HG03469 (cell line): ENCODE data around the gene CPXM2.
"Not testable (repeated sequence)": the region's sequence is repeated elsewhere in the genome, so short reads cannot be mapped to it uniquely, and the experiment has no call there.

Source experiments
- ATAC-seq: cut with Tn5 transposase; IDR thresholded peaks from one replicate; pipeline ENCODE4 v1.9.1; 2021; ENCODE audit warnings: mild to moderate bottlenecking, moderate library complexity, moderate number of reproducible peaks; ENCODE audit not compliant: unreplicated experiment

Gene CPXM2

DNA sequence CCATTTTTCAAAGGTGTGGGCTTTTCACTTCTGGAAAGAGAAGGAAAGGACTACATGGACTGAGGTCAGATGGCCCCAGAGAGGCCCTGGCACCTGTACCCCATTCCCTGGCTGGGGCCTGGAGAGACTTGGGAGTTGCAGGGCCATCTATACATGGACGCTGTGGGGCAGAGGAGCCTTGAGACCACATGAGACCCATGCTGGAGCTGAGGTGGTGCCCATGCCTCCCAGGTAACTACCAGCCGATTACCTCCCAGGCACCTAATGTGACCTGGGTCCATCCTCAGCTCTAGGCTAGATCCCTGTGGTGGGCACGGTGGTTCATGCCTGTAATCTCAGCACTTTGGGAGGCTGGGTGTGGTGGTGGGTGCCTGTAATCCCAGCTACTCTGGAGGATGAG is 144.2 kb downstream of the CPXM2 start:
- ATAC-seq: no peak

DNA sequence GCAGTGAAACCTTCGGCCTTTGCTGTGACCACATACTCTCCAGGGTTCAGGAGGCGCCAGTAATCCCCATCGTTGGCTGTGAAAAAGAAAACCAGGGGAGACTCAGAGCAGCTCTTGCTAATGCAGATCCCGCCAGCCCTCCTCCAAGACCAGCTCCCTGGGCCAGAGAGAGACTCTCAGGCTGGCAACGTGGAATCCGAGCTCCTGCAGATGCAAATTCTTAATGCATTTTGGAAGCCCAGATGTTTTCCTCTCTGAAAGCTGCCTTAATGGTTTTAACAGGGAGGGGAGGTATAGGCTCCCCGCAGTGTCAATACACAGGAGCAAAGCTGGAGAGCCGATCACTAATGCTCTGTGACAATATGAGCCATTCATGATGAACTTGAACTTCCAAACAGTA is 144.7 kb downstream of the CPXM2 start:
- no peak for ATAC-seq

DNA sequence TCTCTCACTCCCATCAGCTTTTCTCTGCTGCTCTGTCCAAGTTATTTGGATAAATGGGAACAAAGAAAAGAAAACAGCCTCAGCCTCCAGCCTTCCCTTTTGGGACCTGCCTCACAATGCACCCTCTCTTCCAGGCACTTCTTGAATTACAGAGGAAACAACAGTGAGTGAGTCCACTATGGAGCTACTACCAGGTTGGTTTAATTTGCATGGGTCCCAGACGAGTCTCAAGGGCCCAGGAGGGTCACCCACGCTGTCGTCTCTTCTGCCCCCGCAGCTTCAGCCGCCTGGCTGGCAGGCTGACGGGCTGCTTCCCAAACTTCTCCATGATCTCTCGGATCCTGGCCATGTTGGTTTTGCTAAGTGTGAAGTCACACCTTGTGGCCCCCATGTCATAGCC is 145.1 kb downstream of the CPXM2 start:
- no peak for ATAC-seq

DNA sequence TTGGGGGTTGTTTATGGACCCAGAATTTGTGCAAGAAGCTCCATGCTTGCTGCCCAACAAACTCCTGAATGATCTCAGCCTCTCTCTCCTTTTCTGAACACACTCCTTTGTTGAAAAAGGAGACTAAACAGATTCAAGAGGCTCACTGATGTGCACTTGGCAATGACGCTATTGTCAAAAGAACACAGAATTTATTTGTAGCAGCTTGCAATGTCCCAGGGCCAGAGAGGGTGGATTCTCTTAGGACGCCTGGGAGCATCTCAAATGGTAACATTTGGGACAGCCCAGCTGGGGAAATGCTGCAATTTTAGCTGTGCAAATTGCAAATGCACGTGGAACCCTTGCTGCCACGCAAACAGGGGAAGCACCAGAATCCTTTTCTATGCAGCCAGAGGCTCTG is 145.5 kb downstream of the CPXM2 start:
- ATAC-seq: no peak

DNA sequence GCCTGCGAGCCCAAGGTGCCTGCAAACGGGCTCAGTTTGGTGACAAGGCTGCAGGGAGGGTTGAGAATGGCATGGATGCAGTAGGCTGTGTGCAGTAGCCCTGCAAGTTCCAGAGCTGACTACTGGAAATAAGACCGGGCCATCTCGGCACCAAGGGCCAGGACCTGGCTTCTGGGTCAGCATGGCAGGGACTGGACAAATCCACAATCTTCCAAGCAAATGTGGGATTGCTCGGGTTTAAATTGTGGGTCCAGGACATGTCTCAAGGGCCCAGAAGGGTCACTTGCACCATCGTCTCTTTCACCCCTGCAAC is 147.4 kb downstream of the CPXM2 start:
- ATAC-seq: no peak

DNA sequence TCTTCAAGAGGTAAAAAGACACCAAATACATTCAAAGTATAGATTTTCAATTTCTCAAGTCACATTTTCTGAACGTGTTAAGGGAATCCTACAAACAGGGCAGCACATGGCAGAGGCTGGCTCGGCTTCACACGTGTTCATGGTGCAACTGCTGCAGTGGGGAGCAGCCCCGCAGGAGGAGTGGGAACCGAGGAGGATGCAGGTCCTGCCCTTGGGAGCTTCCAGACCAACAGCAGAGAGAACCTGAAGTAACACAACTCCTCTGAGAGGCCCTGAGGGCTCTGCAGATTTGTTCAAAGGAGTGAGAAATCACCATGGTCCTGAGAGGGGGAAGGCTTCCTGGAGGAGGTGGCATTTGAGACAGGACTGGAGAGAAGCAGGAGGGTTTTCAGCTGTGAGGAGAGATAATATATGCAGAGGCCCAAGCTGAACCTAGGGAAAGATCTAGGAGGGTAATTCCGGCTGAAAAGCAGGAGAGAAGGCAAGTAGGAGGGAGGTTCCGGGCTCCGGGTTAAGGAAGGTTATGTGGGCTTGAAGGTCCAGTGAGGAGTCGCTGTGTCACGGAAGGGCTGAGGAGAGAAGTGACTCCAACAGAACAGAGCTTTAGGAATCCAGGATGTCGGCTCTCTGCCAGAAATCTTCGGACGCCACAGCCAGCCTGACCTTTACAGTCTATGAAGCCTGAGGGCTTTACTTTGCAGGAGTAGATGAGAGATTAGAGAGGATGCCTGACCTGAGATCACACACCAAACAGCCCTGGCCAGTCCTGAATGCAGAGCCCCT is 148.0 kb downstream of the CPXM2 start:
- ATAC-seq: no peak

DNA sequence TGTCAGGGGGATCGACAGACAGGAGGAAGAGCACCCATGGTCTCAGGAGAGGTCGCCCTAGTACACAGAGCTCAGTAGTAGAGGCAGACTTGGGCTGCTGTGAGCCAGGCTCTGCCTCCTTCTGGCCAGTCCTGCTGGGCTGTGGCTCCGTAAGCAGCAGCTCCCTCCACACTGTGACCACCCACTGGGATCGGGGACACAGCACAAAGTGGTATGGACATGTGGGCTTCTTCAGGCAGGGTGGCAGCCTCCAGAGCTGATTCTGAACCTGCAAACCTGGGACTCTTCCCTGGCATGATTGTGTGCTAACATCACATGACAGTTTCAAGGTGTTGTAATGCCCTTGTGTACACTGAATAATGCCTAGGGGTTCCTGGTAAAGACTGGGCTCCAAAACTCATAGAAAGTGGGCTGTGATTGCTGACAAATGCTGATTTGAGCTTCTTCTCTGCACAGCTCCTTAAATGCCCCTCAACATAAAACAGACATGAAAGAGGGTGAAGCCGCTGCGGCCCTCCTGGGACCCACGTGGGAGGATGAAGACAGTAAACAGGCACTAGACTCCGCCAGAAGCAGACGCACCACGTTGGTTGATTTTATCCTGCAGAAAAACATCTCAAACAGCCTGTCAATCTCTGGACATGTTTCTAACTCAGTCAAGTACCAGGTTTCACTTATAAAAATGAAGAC is 148.7 kb downstream of the CPXM2 start:
- ATAC-seq: no peak

DNA sequence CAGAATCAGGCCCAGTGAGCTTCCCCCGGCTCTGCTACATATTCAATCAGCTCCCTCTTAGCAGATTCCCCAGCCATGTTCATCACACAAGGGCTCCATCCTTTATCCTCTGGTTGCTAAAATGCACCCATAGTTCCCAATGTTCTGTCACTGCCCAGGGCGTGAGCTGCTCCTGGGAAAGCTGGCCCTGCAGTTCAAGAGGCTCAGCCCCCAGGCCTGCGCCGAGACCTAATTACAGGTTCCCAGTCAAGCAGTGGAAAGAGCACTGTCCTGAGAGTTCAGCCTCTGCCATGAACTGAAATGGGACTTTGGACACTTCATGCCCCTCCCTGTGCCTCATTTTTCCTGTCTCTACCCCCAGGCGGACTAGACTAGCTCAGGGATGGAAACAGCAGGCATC is 149.9 kb downstream of the CPXM2 start:
- no peak for ATAC-seq

DNA sequence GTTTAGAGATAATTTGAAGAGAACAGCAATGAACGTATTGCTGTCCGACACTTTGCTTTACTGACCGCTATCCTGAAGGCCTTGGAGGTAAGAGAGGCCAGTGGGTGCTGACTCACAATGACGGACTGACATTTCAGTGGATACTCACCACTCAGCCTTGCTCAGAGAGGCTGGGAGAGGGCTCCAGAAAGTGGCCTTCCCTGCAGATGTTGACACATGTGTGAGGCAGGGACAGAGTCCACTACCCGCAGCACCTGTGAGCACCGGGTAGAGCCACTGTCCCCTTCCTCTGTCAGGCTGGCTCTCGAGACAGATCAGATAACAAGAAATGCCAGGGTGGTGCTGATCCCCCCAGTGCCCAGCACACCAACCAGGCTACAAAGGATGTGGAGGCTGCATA is 150.5 kb downstream of the CPXM2 start:
- no peak for ATAC-seq

DNA sequence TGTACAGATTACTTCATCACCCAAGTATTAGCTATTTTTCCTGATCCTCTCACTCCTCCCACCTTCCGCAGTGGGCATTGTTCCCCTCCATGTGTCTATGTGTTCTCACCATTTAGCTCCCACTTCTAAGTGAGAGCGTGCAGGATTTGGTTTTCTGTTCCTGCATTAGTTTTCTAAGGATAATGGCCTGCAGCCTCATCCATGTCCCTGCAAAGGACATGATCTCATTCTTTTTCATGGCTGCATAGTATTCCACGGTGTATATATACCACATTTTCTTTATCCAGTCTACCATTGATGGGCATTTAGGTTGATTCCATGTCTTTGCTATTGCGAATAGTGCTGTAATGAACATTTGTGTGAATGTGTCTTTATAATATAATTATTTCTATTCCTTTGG is 154.7 kb downstream of the CPXM2 start:
- ATAC-seq: not testable (repeated sequence)

DNA sequence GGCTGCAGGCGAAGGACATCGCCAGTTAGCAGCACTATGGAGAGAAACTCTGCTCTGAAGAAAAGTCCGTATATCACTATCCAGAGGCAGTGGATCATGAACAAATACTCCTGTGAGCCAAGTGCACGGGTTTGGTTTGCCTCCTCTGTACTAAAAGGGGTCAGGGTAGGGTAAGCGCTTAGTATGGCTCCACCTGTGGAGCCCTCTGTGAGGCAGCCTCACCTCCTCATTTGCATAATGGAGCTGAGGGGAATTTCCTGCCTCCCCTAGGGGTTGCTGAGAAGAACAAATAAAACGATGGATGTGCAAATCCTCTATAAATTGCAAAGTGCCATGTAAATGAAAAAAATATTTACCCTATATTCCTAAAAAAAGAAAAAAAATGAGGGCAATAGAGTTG is 162.1 kb downstream of the CPXM2 start:
- ATAC-seq: no peak

DNA sequence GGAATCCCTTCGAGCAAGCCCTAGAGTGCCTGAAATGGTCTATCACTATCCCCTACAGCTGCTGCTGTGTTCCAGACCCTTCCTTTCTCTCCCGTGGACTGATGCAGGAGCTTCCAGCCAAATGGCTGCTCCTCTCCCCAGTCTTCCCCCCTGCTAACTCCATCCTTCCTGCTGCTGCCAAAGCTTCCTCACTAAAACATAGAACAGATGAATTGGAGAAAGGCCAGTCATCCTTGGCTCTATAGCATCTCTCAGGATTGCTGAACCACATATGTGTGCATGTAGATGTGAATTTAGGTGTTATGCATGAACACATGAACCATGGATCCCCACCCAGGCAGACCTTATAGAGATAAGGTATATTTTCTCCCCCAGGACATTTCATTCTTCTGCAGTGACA is 164.8 kb downstream of the CPXM2 start:
- no peak for ATAC-seq

DNA sequence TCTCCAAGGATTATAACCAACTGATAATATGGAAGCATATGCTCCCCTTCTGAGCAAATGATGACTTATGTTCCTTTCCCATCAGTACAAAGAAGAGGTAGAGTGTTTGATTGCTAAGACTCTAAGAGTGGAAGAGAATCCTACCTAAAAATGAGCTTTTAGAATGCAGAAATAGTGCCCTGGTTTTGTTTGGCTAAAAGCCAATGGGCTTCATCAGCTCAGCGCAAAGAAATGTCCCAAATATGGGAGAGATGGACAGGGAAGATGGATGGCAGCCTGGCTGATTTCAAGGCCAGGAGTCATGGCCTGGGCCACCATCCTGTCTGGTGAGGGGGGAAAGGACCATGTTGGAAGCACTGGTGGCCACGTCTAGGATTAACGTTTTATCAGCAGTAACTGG is 165.2 kb downstream of the CPXM2 start:
- no peak for ATAC-seq

DNA sequence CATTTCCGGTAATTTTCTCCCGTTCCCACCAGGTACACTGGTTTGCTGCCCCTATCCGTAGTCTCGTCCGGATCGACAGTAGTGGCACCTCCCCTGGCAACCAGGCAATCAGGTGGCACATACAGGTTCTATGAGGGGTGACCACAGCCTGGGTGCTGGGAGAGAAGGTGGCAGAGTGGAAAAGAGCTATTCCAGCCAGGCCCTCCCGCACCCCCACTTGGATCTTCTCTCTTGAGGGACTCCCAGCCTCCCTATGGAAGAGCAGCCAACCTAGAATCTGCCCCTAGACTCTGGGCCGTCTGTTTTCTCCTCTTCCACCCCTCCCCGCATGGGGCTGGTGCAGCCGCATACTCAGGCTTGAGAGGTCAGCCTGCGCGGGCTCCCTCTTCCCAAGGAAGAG is 166.9 kb downstream of the CPXM2 start:
- ATAC-seq: no peak

DNA sequence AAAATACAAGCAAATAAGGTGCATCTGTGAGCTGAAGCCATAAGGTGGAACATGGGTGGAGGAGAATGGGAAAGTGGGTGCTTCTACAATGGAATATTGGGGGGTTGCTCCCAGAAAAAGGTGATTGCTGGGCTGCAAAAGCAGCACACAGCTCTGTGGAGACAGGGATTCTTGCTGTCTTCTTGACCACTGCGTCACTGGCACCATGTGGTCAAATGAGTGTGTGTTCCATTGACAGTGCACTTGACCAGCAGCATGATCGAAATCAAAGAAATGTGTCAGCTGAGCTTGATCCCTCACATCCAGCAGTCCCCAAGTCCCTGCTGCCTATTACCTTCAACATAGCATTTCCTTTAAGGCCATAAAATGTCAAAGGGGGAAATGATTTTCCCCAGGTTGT is 169.3 kb downstream of the CPXM2 start:
- ATAC-seq: no peak

DNA sequence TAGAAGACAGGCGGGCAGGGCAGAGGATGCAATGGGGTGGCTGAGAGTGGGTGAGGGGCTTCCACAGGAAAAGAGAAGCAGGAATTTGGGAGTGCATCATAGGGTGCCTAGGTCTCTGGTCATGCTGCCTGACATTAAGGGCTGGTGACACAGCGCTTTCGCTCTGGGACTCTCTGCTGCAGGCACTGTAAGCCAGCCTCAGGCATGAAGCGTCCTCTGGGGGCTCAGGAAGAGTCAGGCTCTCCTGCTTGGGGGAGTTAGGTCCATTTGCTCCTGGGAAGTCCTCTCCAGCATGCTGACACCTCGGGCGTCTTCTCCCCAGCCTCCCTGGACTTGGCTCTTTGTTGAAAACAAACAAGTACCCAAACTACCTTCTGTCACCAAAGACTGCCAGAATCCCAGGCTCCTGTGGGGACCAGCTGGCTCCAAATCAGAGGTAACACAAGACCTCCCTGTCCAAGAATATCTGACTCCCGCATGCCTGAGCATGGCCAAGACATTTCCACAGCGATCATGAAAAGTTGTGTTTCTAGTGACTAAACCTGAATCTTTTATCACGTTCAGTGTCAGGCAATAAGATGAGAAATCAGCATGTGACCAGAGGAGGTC is 170.1 kb downstream of the CPXM2 start:
- no peak for ATAC-seq

DNA sequence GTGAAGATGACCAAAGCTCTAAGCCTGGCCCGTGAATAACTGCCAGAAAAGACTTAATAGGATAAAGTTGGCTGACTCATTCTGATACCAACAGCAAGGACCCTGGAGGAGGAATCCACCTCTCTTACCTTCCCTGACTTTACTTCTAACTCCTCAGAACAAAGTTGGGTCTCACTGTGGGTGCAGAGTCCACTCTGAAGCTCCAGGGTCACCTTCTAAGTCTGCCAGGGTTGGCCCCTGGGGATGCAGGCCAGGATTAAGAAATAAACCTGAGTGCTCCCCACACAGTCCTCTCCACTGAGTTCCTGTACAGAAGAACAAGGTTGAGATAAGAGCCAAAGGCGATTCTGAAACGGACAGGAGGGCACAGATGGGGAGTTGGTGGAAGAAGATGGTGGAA is 171.1 kb downstream of the CPXM2 start:
- ATAC-seq: no peak

DNA sequence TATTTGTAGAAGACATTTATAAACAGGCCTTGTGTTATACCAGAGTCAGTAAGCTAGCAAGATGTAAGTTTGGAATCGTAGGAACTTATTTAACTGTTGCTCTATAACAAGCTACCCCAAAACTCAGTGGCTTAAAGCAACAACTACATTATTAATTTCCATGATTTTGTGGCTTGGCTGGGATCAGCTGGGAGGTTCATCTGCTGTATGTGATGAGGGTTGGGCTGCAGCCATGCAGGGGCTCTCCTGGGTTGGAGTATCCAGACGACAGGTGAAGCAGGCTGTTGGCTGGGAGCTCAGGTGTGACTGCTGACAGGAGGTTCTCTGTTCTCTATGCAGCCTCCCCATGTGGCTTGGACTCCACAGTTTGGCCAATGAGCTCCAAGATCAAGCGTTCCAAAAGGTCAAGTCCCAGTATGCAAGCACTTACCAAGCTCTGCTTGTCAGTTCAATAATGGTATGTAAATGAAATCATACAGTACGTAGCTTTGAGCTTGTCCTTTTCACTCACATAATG is 173.0 kb downstream of the CPXM2 start:
- ATAC-seq: no peak

DNA sequence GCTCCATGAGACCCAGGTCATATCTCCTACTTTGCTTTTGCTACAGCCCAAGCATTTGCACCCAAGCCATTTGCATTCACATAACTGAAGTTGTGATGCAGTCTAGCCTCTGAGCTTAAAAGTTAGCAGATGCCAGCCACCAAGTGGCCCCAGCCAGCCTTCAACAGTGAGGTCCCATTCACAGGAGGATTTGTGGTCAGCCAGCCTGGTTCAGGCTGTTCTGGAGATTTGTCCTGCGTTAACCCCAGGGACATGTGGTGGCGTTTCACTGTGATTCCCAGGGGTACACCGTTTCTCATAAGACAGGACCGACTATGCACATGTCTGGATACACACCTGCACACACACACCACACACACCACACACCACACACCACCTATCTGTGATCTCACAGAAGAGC is 174.3 kb downstream of the CPXM2 start:
- ATAC-seq: no peak

DNA sequence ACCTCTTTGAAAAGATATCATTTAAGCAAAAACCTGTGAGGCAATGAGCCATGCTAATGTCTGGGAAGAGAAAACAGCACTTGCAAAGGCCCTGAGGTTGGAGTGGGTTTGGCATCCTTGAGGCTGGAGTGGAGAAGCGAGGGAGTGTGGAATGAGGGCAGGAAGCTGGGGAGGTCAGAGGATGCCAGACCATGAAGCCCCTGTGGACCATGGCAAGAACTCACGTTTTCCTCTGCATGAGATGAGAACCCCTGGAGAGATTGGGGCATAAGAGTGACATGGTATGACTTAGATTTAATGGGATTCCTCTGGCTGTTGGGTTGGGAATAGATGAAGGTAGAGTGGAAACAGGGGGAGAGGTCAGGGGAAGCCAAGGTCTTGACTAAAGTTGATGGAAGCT is 176.1 kb downstream of the CPXM2 start:
- no peak for ATAC-seq

DNA sequence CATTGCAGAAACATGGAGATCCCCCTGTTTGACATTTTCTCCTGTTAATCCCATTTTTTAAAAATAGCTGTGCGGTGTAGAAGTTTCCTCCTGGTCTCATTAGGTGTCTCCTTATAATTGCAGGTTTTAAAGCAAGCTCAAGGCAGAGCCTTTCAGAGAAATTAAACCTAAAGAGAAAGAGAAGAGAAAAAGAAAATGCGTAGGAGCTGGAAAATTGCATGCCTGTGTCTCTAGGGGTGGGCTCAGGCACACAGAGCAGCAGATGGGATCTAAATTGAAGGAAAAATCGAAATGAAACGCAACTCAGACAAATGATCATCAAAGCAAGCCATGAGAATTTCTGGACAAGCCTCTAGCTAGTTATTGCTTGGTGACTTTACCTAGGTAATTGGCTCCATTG is 185.4 kb downstream of the CPXM2 start:
- ATAC-seq: no peak

DNA sequence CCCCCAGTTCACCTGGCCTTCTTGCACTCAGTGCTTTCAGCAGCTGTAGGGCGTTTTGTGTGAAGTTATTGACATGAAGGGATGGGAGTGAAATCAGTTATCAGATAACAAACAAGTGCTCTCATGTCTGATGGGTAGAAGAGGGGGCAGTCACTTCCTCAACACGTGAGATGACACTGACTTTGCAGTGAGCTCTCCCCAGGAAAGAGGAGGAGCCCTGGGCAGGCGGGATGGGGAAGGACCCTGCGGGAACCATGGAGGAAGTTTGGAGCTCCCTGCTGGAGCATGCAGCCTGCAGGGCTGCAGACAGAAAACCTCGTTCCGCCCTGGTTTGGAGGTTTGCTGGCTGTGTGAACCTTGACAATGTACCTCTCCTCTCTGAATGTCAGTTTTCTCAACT is 186.8 kb downstream of the CPXM2 start:
- ATAC-seq: no peak
